Caco-2 (cell line): ENCODE data around the gene ZC3H12C. TPM values are rescaled to one million over a fixed set of nuclear protein-coding genes. Genes with fewer than 3 reads are reported as not detected.

ENCODE experiments used
- Bru-seq: library from RNA; stranded (reverse); fragments of 400-500 nt; gene quantifications from one replicate; lab custom pipeline; 2021; lab: Mats Ljungman, UMichigan
- BruChase-seq, 2 experiments: library from RNA; stranded (reverse); fragments of 400-500 nt; gene quantifications; one replicate each; lab custom pipeline; 2021; lab: Mats Ljungman, UMichigan
- BruUV-seq: library from RNA; stranded (reverse); fragments of 400-500 nt; replicated peaks from 2 replicates; lab custom pipeline; 2021; lab: Mats Ljungman, UMichigan
- CTCF ChIA-PET: fragments of 300-600 bp; sonication (Branson Sonifier 250); formaldehyde crosslinking; loops from one replicate; lab custom pipeline; 2022; ENCODE audit warnings: antibody characterized with exemption; lab: Charles Lee
- POLR2A ChIA-PET: fragments of 300-600 bp; sonication (Branson Sonifier 250); formaldehyde crosslinking; loops from one replicate; lab custom pipeline; 2022; ENCODE audit warnings: antibody characterized with exemption; lab: Charles Lee
- DNase-seq, 2 experiments: peaks; one replicate each; pipeline versions ENCODE4 v3.0.0 to v3.0.0-alpha.2; 2020 to 2022
- H3K27me3 ChIP-seq: replicated peaks from 2 replicates; pipeline ENCODE4 v1.6.0; 2011; ENCODE audit warnings: low read length; ENCODE audit not compliant: control insufficient read depth, insufficient read depth
- H3K36me3 ChIP-seq: 2 replicates; pipeline ENCODE4 v1.5.1; 2011; ENCODE audit warnings: low read length; ENCODE audit not compliant: control insufficient read depth, insufficient read depth
- H3K4me1 ChIP-seq: fragments of 250-450 bp; sonication (Bioruptor Pico); 2 replicates; pipeline ENCODE4 v1.5.1; 2020; ENCODE audit warnings: mild to moderate bottlenecking
- H3K4me3 ChIP-seq: 2 replicates; pipeline ENCODE4 v1.5.1; 2011; ENCODE audit warnings: low read depth, mild to moderate bottlenecking, control low read depth, low read length
- H3K9me3 ChIP-seq: fragments of 250-450 bp; sonication (Bioruptor Pico); 2 replicates; pipeline ENCODE4 v1.5.1; 2020; ENCODE audit warnings: mild to moderate bottlenecking, moderate library complexity
- H3K27ac Mint-ChIP-seq: one replicate; pipeline ENCODE4 v1.8.0; 2022; ENCODE audit warnings: mixed read lengths; ENCODE audit not compliant: unreplicated experiment
- H3K27me3 Mint-ChIP-seq: one replicate; pipeline ENCODE4 v1.8.0; 2022; ENCODE audit warnings: mixed read lengths; ENCODE audit not compliant: insufficient read depth, unreplicated experiment
- H3K36me3 Mint-ChIP-seq: one replicate; pipeline ENCODE4 v1.8.0; 2022; ENCODE audit warnings: mild to moderate bottlenecking, mixed read lengths; ENCODE audit not compliant: insufficient read depth, unreplicated experiment
- H3K4me1 Mint-ChIP-seq: one replicate; pipeline ENCODE4 v1.8.0; 2022; ENCODE audit warnings: low read depth, mixed read lengths; ENCODE audit not compliant: unreplicated experiment
- H3K4me3 Mint-ChIP-seq: one replicate; pipeline ENCODE4 v1.8.0; 2022; ENCODE audit warnings: mild to moderate bottlenecking, moderate library complexity, mixed read lengths; ENCODE audit not compliant: unreplicated experiment
- H3K9me3 Mint-ChIP-seq: one replicate; pipeline ENCODE4 v1.8.0; 2022; ENCODE audit warnings: mixed read lengths; ENCODE audit not compliant: unreplicated experiment
- intact Hi-C: fragments of 100-400 bp; cut with micrococcal nuclease; formaldehyde crosslinking; loops from one replicate; pipeline ENCODE4 v1.10.0; 2022; ENCODE audit not compliant: unreplicated experiment
- long read RNA-seq: library from polyadenylated mRNA; stranded (forward); transcript quantifications from one replicate; pipeline ENCODE4 v2.0.0, GENCODE V29; 2022
- total RNA-seq: library from RNA; stranded (reverse); gene quantifications from 2 replicates; pipeline ENCODE4 v1.2.3, GENCODE V29; 2022
- TF ChIP-seq, protein P1 (sequence below), 2 experiments: fragments of 200-600 bp in 1 of 2; IDR thresholded peaks; 1 replicate in 1 of 2; 2 replicates in 1 of 2; pipeline versions ENCODE4 v1.5.1 to v1.8.0; 2011 to 2022; ENCODE audit warnings: antibody characterized with exemption in 1 of 2, control low read depth in 1 of 2, inconsistent platforms in 1 of 2, low read depth in 1 of 2, low read length in 1 of 2, mild to moderate bottlenecking in 1 of 2, moderate library complexity in 1 of 2; ENCODE audit not compliant: insufficient read depth in 1 of 2, severe bottlenecking in 1 of 2, unreplicated experiment in 1 of 2

The ZC3H12C gene
- total RNA-seq, result 11.4 and 11.7 TPM in 2 replicates
- percentile 92 among the genes with signal in this experiment for Bru-seq, nascent RNA
- percentile 91 among the genes with signal in this experiment for BruChase-seq, experiment 1, labeled RNA remaining after a 2-hour chase
- percentile 80 among the genes with signal in this experiment for BruChase-seq, experiment 2, labeled RNA remaining after a 6-hour chase
- long read RNA-seq, full-length matches to known transcripts, result 2 of 5 reads
- long read RNA-seq, partial matches to known transcripts, result 0 of 5 reads
- long read RNA-seq, other reads (novel, unspliced or antisense), result 3 of 5 reads

DNA sequence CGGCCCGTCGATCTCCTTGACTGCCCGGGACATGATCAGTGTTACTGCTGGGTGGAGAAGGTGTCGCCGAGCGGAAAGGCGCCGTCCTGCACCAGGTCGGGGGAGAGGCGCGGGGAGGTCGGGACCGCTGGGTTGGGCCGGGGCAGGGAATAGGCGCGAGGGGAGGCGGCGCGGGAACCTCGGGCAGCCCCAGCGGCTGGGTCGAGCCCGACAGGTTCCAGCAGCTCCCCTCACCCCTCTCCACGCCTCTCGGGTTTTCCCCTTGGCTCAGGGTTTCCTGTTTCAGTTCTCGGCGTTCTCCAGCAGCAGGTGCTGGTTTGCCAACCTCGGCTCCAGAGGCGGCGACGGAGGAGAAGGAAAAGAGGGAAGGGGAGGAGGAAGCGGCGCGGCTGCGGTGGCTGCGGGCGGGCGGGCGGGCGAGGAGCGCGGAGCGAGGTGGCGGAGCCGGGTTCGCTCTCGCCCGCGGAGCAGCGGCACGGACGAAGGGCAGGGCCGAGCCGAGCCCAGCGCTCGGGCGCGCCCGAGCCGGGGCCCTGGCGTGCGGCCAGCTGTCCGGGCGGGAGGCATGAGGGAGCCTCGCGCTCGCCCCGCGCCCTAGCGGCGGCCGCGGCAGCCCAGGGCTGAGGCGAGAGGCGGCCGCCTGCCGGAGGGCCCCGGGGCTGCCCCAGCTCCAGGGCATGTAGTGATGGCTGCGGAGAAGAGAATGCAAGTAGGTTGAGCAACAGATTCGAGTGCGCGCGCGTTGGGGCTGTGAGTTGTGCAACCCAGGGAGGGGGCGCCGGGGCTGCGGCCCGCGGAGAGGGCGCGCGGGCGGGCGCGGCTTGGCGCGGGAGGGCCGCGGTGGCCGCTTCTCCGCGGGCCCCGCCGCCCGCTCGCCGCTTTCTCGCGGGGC lies at the start of gene ZC3H12C:
TSS of gene ZC3H12C (plus strand) at position 878 of the 892 bp plus-strand sequence. CDS start 20 bp downstream, outside the sequence.
- Mint-ChIP-seq H3K27me3 (no peaks in the 10 kb centered on the region), H3K9me3 (no peaks in the 10 kb centered on the region), H3K36me3 (peaks cover 12% of the 10 kb centered on the region), H3K4me1 (peaks cover 6% of the 10 kb centered on the region), H3K4me3 (peak within 1 kb of the TSS; percentile 95), H3K27ac (peak within 1 kb of the TSS; percentile 94)
- Histone ChIP-seq H3K4me1 (peaks cover 17% of the 10 kb centered on the region), H3K27me3 (0 out of 2 replicates have a peak, but pooled peaks cover 1% of the 10 kb centered on the region), H3K36me3 (no peaks in the 10 kb centered on the region), H3K9me3 (no peaks in the 10 kb centered on the region), H3K4me3 (peak within 1 kb of the TSS; percentile 79)
- TF ChIP-seq, protein P1, sequence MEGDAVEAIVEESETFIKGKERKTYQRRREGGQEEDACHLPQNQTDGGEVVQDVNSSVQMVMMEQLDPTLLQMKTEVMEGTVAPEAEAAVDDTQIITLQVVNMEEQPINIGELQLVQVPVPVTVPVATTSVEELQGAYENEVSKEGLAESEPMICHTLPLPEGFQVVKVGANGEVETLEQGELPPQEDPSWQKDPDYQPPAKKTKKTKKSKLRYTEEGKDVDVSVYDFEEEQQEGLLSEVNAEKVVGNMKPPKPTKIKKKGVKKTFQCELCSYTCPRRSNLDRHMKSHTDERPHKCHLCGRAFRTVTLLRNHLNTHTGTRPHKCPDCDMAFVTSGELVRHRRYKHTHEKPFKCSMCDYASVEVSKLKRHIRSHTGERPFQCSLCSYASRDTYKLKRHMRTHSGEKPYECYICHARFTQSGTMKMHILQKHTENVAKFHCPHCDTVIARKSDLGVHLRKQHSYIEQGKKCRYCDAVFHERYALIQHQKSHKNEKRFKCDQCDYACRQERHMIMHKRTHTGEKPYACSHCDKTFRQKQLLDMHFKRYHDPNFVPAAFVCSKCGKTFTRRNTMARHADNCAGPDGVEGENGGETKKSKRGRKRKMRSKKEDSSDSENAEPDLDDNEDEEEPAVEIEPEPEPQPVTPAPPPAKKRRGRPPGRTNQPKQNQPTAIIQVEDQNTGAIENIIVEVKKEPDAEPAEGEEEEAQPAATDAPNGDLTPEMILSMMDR (IDR thresholded peaks at IDR 0.05; ENCODE audit: insufficient read depth in 1 of 2, low read depth in 1 of 2, low read length in 1 of 2, severe bottlenecking in 1 of 2, unreplicated experiment in 1 of 2), result peak in 1 of 2 experiments; percentile 73
- DNase-seq, result peak; percentile 97
- BruUV-seq, result no TSS peak
- ChIA-PET CTCF (interaction anchor here (0.6 to 1.1 kb wide), 9 partner anchors 16 to 342 kb away, joined by 3 to 6 read pairs (median 3); no protein-coding TSS in a partner anchor), POLR2A (interaction anchor here (0.5 to 1.3 kb wide), 9 partner anchors 14 to 256 kb away, joined by 3 to 12 read pairs (median 4); no protein-coding TSS in a partner anchor)
- intact Hi-C loops, result loop anchor here (1.0 to 10.0 kb wide), 9 partner anchors 16 to 340 kb away; partner anchors contain the start of gene RDX

DNA sequence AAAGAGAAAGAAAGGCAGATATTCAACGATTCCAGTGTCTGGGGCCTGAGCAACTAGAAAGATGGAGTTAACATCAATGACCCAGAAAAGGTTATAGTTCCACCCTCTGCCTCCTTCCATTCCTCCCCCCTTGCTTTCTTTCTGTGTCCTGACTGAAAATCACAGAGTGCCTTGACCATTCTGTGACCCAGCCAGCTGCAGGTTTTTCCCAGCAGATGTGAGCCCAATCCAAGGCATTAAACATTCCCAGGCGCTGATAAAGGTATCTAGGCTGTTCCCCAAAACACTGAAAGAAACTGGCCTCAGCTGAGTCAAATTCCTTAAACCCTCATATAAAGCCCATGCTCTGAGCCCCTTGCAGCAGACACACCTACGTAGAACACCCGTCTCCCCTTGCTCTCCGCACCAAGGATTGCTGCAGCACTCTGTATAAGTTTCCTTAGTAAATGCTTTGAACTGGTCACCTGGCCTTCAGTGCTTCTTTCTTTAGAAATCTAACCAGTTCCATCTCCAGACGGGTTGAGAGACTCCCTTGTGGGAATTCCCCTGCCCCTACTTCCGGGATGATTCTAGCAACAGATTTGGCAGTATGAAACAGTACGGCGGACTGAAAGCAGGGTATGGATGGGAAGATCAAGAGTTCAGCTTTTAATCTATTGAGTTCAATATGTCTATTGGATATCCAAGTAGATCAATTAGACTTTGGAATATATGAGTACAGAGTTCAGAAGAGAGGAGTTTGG lies 48.8 kb upstream of the ZC3H12C start:
- Histone ChIP-seq H3K36me3 (no peaks in the 10 kb centered on the region), H3K9me3 (no peaks in the 10 kb centered on the region; the same call in 1 of the 2 replicates), H3K27me3 (no peaks in the 10 kb centered on the region), H3K4me1 (no peaks in the 10 kb centered on the region), H3K4me3 (no peak overlapping the region)
- no peak overlapping the region for H3K4me3 Mint-ChIP-seq
- CTCF ChIA-PET, result no interaction called here
- no peak for DNase-seq
- no peaks in the 10 kb centered on the region for H3K9me3 Mint-ChIP-seq
- intact Hi-C loops, result no loop called here
- no peak overlapping the region for H3K27ac Mint-ChIP-seq
- POLR2A ChIA-PET, result no interaction called here
- TF ChIP-seq, protein P1 (IDR thresholded peaks at IDR 0.05; ENCODE audit: insufficient read depth in 1 of 2, low read depth in 1 of 2, low read length in 1 of 2, severe bottlenecking in 1 of 2, unreplicated experiment in 1 of 2), result no peak
- H3K36me3 Mint-ChIP-seq, result no peaks in the 10 kb centered on the region
- BruUV-seq, result no TSS peak
- H3K27me3 Mint-ChIP-seq, result no peaks in the 10 kb centered on the region
- H3K4me1 Mint-ChIP-seq, result peaks cover 9% of the 10 kb centered on the region
